NCI-H748 (cell line): Measurements from ENCODE around the gene GPR137C.

Experiments used
- DNase-seq: peaks from one replicate; lab custom pipeline; 2025; ENCODE audit not compliant: unreplicated experiment; lab: John Stamatoyannopoulos, UW

GPR137C gene

DNA sequence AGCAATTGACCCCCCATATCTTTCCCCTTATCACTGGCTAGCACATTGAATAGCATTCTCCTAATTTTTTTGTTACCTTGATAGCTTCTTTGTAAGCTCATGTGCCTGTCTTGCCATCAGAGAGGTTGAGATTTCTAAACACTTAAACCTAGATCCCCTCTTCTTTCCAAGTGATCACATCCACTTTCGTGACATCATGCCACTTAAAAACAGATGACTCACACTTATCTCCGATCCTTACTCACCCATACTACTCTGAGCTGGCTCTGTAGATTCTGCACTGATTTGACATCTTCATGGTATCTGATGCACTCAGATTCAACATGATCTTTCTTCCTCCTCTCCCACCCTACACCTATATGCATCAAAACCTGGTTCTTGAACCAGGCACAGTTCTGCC is 10.5 kb downstream of the GPR137C start:
- no peak for DNase-seq

DNA sequence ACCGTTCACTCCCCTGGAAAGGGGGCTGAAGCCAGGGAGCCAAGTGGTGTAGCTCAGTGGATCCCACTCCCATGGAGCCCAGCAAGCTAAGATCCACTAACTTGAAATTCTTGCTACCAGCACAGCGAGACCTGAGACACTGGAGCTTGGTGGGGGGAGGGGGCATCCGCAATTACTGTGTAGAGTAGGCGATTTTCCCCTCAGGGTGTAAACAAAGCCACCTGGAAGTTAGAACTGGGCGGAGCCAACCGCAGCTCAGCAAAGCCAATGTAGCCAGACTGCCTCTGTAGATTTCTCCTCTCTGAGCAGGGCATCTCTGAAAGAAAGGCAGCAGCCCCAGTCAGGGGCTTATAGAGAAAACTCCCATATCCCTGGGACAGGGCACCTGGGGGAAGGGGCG is 15.8 kb downstream of the GPR137C start:
- DNase-seq: peak; percentile 57

- DNase-seq: no peak
Measured at GRCh38 chr14:52575858-52576257, 23.2 kb downstream of the GPR137C start.

DNA sequence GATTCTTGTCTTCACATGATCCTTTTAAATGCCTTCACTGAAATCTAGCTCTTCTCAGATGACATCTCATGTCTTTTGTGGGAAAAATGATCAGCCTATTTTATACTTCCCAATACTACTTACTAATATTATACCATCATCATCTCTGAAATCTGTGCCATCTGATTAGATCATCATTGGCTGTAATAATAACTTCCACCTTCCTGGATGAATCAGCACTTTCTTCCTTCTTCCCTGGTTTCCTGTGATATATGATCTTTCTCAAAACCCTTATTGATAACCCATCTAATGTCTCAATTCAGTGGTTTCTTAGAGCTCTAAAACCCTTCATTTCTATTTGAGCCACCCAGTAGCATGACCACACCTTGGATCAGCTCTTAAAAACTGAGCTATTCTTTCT is 30.9 kb downstream of the GPR137C start:
- no peak for DNase-seq

GRCh38 chr14:52589646-52590045 is 37.0 kb downstream of the GPR137C start:
- no peak for DNase-seq

DNA sequence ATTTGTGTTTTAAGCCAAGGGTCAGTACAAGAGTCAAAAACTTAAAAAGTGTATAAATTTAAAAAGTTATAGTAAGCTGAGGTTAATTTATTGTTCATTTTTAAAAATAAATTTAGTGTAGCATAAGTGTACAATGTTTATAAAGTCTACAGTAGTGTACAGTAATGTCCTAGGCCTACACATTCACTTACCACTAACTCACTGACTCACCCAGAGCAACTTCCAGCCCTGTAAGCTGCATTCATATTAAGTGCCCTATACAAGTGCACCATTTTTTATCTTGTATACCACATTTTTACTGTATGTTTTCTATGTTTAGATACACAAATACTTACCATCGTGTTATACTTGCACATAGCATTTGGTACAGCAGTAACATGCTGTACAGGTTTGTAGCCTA is 37.7 kb downstream of the GPR137C start:
- no peak for DNase-seq

DNA sequence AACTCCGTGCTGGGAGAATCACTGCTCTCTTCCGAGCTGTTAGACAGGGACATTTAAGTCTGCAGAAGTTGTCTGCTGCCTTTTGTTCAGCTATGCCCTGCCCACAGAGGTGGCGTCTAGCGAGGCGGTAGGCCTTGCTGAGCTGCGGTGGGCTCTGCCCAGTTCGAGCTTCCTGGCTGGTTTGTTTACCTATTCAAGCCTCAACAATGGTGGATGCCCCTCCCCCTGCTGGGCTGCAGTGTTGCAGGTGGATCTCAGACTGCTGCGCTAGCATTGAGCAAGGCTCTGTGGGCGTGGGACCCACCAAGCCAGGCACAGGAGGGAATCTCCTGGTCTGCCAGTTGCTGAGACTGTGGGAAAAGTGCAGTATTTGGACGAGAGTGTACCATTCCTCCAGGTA is 43.7 kb downstream of the GPR137C start:
- DNase-seq: peak; percentile 73

GRCh38 chr14:52596861-52597260 is 44.2 kb downstream of the GPR137C start:
- no peak for DNase-seq

DNA sequence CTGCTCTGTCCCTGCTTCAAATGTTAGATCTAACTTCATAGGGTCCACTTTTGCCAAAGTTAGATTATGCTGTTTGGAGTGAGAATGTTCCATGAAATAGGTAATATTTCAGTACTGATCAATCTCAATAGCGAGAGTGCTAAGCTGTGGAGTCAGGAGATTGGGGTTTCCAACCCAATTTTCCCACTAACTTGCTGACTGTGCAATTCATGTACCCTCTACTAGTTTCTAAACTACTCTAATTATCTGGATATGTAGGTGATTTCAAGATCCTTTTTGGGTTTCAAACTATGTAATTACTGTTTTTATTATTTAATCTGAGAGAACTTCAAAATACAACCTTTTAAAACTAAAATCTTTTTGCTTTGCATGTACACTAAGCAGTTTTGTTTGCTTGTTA is 45.9 kb downstream of the GPR137C start:
- DNase-seq: no peak

GRCh38 chr14:52599974-52600373 is 47.3 kb downstream of the GPR137C start:
- DNase-seq: no peak

- DNase-seq: no peak
Measured at GRCh38 chr14:52602131-52602530, 49.5 kb downstream of the GPR137C start.

GRCh38 chr14:52607061-52607460 is 54.4 kb downstream of the GPR137C start:
- no peak for DNase-seq

GRCh38 chr14:52609445-52610044 is 56.9 kb downstream of the GPR137C start:
- no peak for DNase-seq

GRCh38 chr14:52610187-52610586 is 57.6 kb downstream of the GPR137C start:
- DNase-seq: no peak

DNA sequence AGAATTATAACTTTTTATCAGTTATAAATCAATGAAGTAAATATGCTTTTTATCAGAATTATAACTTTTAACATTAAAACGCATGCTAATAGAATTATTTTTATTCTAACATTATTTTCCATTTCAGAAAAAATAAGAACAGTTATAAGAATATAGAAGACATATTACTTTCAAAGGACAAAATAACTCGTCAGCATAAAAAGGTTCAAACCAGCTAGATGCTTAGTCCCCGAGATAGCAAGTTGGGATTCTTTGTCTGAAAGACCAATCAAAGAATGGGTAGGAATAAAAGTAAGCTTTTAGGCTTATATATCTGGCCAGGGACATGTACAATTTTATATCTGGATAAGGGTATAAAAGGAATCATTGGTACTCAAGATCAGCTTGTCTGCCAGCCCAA is 66.0 kb downstream of the GPR137C start:
- no peak for DNase-seq

DNA sequence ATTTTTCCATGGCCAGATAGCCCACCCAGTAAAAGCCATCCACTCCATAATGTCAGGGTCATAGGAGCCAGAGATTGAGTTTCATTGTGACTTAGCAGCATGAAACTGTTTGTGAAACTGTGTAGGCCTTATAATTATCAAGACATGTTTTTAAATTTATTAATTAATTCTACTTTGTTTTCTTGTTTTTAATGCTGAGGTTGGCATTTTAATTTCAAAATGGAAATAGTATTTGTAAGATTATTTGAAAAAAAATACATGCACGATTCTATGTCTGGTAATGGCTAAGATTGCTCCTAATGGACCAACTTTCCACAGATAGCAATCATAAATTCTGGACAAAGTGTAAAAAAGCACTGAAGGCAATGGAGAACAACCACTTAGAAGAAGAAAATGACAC is 67.1 kb downstream of the GPR137C start:
- DNase-seq: no peak

- no peak for DNase-seq
Measured at GRCh38 chr14:52640137-52640536, 87.5 kb downstream of the GPR137C start.

- no peak for DNase-seq
Measured at GRCh38 chr14:52641745-52642144, 89.1 kb downstream of the GPR137C start.

- DNase-seq: no peak
Measured at GRCh38 chr14:52649511-52649910, 96.9 kb downstream of the GPR137C start.

GRCh38 chr14:52650774-52651173 is 98.1 kb downstream of the GPR137C start:
- no peak for DNase-seq

DNA sequence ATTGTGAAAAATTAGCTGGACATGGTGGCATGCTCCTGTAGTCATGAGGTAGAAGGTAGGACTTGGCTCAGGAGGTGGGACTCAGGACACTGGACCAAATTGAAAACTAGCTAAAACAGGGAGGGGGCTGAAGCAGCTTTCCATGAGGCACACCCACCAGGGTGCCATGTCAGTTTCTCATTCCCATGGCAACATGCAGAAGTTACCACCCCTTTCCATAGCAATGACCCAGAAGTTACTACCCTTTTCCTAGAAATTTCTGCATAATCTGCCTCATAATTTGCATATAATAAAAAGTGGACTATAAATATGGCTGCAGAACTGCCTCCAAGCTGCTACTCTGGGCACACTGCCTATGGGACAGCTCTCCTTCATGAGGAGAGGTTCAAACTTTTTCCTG is 104.3 kb downstream of the GPR137C start:
- DNase-seq: no peak

DNA sequence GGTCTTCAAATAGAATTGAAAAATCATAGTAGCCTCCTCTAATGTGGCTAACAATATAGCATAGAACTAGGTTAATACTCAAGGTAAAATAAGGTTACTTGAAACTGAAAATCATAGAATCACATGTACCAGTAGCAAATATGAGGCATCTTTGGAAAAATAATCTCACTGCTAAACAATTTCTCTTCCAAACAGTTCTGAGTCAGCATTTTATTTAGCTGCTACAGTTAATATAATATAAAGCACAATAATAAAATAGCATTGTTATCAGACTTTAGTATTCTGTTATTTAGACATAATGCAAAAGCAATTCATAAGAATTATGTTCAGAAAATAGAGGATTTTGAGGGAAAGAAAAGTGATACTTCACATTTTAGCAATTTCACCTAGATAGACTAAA is 107.7 kb downstream of the GPR137C start:
- DNase-seq: no peak

GRCh38 chr14:52660832-52661231 is 108.2 kb downstream of the GPR137C start:
- no peak for DNase-seq

DNA sequence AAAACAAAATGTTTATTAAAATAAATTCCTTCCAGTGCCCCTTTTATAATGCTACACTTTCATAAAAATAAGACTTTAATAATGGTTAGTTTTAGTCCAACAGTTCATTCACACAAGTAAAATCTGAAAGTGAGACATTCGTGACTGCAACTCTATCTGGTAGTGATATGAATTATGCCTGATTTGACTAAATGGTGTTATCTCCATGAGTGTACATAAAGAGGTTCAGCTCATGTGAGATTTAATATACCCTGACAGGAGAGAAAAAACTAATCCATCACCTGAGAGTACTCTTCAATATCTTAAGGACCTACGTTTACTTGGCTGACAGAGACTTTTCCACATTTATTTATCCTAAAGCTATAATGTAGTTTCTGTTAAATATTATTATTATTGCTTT is 108.7 kb downstream of the GPR137C start:
- no peak for DNase-seq
